DND-41 (cell line): ENCODE data around the gene STXBP6.

Experiments
- ATAC-seq: fragments of 200-7000 bp; cut with Tn5 transposase; 3 replicates; pipeline ENCODE4 v1.9.1; 2021; ENCODE audit warnings: low read depth; ENCODE audit not compliant: insufficient read depth
- DNase-seq: peaks from one replicate; pipeline ENCODE4 v3.0.0-alpha.2; 2020
- H2AFZ ChIP-seq: 2 replicates; pipeline ENCODE4 v1.6.0; 2012; ENCODE audit warnings: low read depth, low read length
- H3K27ac ChIP-seq: 2 replicates; pipeline ENCODE4 v1.5.1; 2012; ENCODE audit warnings: low read length, inconsistent platforms
- H3K27me3 ChIP-seq: fragments of 200-600 bp; sonication (generic); 2 replicates; pipeline ENCODE4 v1.6.0; 2012; ENCODE audit warnings: low read length, mild to moderate bottlenecking, inconsistent platforms; ENCODE audit not compliant: insufficient read depth, poor library complexity
- H3K36me3 ChIP-seq: 2 replicates; pipeline ENCODE4 v1.5.1; 2012; ENCODE audit warnings: low read length, inconsistent platforms; ENCODE audit not compliant: insufficient read depth
- H3K4me1 ChIP-seq: 2 replicates; pipeline ENCODE4 v1.5.1; 2012; ENCODE audit warnings: mild to moderate bottlenecking, low read length; ENCODE audit not compliant: insufficient read depth
- H3K4me2 ChIP-seq: 2 replicates; pipeline ENCODE4 v1.6.0; 2012; ENCODE audit warnings: mild to moderate bottlenecking, moderate library complexity, low read length, inconsistent platforms; ENCODE audit not compliant: insufficient read depth
- H3K4me3 ChIP-seq, 2 experiments: fragments of 200-600 bp in 1 of 2; shearing (Covaris generic) in 1 of 2; 2 replicates each; pipeline ENCODE4 v1.5.1; 2012 to 2016; ENCODE audit warnings: inconsistent platforms in 2 of 2, low read length in 2 of 2, mild to moderate bottlenecking in 2 of 2, low read depth in 1 of 2, moderate library complexity in 1 of 2
- H3K79me2 ChIP-seq: 2 replicates; pipeline ENCODE4 v1.6.0; 2012; ENCODE audit warnings: low read length, inconsistent platforms; ENCODE audit not compliant: insufficient read depth
- H3K9ac ChIP-seq: 2 replicates; pipeline ENCODE4 v1.6.0; 2012; ENCODE audit warnings: low read depth, mild to moderate bottlenecking, inconsistent platforms, low read length, moderate library complexity
- H3K9me3 ChIP-seq: 2 replicates; pipeline ENCODE4 v1.5.1; 2012; ENCODE audit warnings: low read length, moderate library complexity, mild to moderate bottlenecking, inconsistent platforms; ENCODE audit not compliant: insufficient read depth, severe bottlenecking
- H4K20me1 ChIP-seq: 2 replicates; pipeline ENCODE4 v1.6.0; 2012; ENCODE audit warnings: low read length; ENCODE audit not compliant: insufficient read depth
- EZH2 ChIP-seq: IDR thresholded peaks from 3 replicates; pipeline ENCODE4 v1.6.1; 2012; ENCODE audit warnings: borderline replicate concordance, low read depth, mild to moderate bottlenecking, moderate library complexity, low read length, inconsistent platforms; ENCODE audit not compliant: severe bottlenecking
- TF ChIP-seq, protein P1 (sequence below): IDR thresholded peaks from 2 replicates; pipeline ENCODE4 v1.5.1; 2012; ENCODE audit warnings: borderline replicate concordance, low read length, moderate library complexity, mild to moderate bottlenecking; ENCODE audit not compliant: poor library complexity, severe bottlenecking; ENCODE audit errors: extremely low read depth

Gene STXBP6

DNA sequence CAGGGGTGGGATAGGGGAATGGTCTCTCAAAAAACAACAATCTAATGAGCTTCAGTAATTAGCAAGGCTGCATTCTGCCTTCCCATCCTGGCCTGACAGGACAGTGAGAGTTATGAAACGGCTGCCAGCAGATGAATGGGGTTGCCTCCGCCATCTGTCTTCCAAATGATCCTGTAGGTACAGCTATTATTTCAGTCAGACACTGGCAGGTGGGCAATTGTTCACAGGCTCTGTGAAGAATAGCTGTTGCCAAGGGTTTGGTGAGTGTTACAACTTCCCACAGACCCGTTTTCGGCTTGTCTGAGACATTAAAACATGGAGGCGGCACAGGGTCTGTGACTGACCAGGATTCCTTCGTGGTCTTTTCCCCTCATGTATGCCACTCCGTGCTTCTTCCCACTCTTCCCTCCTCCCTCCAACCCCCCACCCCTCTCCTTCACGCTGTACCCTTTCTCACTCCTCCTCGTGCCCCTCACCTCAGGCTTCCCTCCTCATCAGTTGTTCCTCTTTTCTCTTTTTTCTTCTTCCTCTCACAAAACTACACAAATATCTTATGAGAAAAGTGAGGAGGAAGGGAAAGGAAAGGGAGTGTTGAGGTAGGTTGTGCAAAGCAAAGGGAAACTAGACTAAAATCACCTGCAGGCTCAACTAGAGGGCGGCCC is 255.2 kb downstream of the STXBP6 start:
- Histone ChIP-seq H4K20me1 (no peaks in the 10 kb centered on the region), H3K4me2 (no peak overlapping the region), H3K36me3 (no peaks in the 10 kb centered on the region), H3K4me3 (no peak overlapping the region), H3K9me3 (no peaks in the 10 kb centered on the region), H3K4me1 (no peaks in the 10 kb centered on the region), H3K9ac (no peak overlapping the region), H2AFZ (no peak overlapping the region), H3K27me3 (no peaks in the 10 kb centered on the region), H3K27ac (no peak overlapping the region), H3K79me2 (no peaks in the 10 kb centered on the region)
- TF ChIP-seq EZH2 = no peak
- TF ChIP-seq, protein P1, sequence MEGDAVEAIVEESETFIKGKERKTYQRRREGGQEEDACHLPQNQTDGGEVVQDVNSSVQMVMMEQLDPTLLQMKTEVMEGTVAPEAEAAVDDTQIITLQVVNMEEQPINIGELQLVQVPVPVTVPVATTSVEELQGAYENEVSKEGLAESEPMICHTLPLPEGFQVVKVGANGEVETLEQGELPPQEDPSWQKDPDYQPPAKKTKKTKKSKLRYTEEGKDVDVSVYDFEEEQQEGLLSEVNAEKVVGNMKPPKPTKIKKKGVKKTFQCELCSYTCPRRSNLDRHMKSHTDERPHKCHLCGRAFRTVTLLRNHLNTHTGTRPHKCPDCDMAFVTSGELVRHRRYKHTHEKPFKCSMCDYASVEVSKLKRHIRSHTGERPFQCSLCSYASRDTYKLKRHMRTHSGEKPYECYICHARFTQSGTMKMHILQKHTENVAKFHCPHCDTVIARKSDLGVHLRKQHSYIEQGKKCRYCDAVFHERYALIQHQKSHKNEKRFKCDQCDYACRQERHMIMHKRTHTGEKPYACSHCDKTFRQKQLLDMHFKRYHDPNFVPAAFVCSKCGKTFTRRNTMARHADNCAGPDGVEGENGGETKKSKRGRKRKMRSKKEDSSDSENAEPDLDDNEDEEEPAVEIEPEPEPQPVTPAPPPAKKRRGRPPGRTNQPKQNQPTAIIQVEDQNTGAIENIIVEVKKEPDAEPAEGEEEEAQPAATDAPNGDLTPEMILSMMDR = no peak
- ATAC-seq (no peak), DNase-seq (no peak)

- no peak for DNase-seq
- no peak for TF ChIP-seq EZH2
- TF ChIP-seq, protein P1 = no peak
Measured at GRCh38 chr14:24790196-24790595, 259.8 kb downstream of the STXBP6 start.

GRCh38 chr14:24789378-24789884 is 260.5 kb downstream of the STXBP6 start:
- Histone ChIP-seq H3K36me3 (no peaks in the 10 kb centered on the region), H4K20me1 (no peaks in the 10 kb centered on the region), H2AFZ (no peak overlapping the region), H3K9ac (no peak overlapping the region), H3K27ac (no peak overlapping the region), H3K4me3 (no peak overlapping the region), H3K9me3 (no peaks in the 10 kb centered on the region), H3K79me2 (no peaks in the 10 kb centered on the region), H3K4me1 (no peaks in the 10 kb centered on the region), H3K27me3 (no peaks in the 10 kb centered on the region), H3K4me2 (no peak overlapping the region)
- DNase-seq = no peak
- TF ChIP-seq, protein P1 = no peak
- no peak for TF ChIP-seq EZH2
- ATAC-seq = no peak

More at GRCh38 chr14:24790196-24790595, 259.8 kb downstream of the STXBP6 start:
- Histone ChIP-seq H3K36me3 (no peaks in the 10 kb centered on the region), H3K4me3 (no peak overlapping the region), H3K27ac (no peak overlapping the region), H3K4me1 (no peaks in the 10 kb centered on the region), H3K9me3 (no peaks in the 10 kb centered on the region), H3K9ac (no peak overlapping the region), H2AFZ (no peak overlapping the region), H3K79me2 (no peaks in the 10 kb centered on the region), H3K27me3 (no peaks in the 10 kb centered on the region), H3K4me2 (no peak overlapping the region), H4K20me1 (no peaks in the 10 kb centered on the region)
- ATAC-seq = no peak

GRCh38 chr14:24785698-24786097 is 264.2 kb downstream of the STXBP6 start:
- Histone ChIP-seq H3K9me3 (no peaks in the 10 kb centered on the region), H3K27ac (no peak overlapping the region), H2AFZ (no peak overlapping the region), H3K9ac (no peak overlapping the region), H3K36me3 (no peaks in the 10 kb centered on the region), H3K4me3 (no peak overlapping the region), H3K79me2 (no peaks in the 10 kb centered on the region), H3K27me3 (no peaks in the 10 kb centered on the region), H4K20me1 (no peaks in the 10 kb centered on the region), H3K4me2 (no peak overlapping the region), H3K4me1 (no peaks in the 10 kb centered on the region)
- TF ChIP-seq EZH2 = no peak
- TF ChIP-seq, protein P1 = no peak
- ATAC-seq (no peak), DNase-seq (no peak)
